IMR-90 (cell line): ENCODE measurements around the gene YBX2. TPM values are rescaled to one million over a fixed set of nuclear protein-coding genes. Genes with fewer than 3 reads are reported as not detected.

ENCODE experiments used
- ATAC-seq: fragments of 200-7000 bp; cut with Tn5 transposase; 2 replicates; pipeline ENCODE4 v1.9.1; 2020; ENCODE audit warnings: low read depth, mild to moderate bottlenecking, moderate library complexity
- BruUV-seq: library from RNA; stranded (reverse); fragments of 400-500 nt; replicated peaks from 2 replicates; lab custom pipeline; 2021; lab: Mats Ljungman, UMichigan
- CTCF ChIA-PET: fragments of 300-600 bp; formaldehyde crosslinking; extraction: SDS; loops from one replicate; lab custom pipeline; 2021; ENCODE audit warnings: antibody characterized with exemption; lab: Yijun Ruan, JAX
- POLR2A ChIA-PET: fragments of 300-600 bp; sonication (Branson Sonifier 250); formaldehyde crosslinking; loops from one replicate; lab custom pipeline; 2022; ENCODE audit warnings: antibody characterized with exemption; ENCODE audit not compliant: unreplicated experiment; lab: Charles Lee
- DNase-seq: peaks from one replicate; pipeline ENCODE4 v3.0.0; 2013
- H2AFZ ChIP-seq: replicated peaks from 2 replicates; pipeline ENCODE3; 2013; ENCODE audit warnings: low read length, mild to moderate bottlenecking; ENCODE audit not compliant: poor library complexity
- H2AK5ac ChIP-seq: 2 replicates; pipeline ENCODE4 v1.6.1; 2013; ENCODE audit warnings: low read depth, low read length, inconsistent platforms
- H2AK9ac ChIP-seq: replicated peaks from 2 replicates; pipeline ENCODE3; 2013; ENCODE audit warnings: mild to moderate bottlenecking, low read depth, low read length, moderate library complexity; ENCODE audit not compliant: poor library complexity
- H2BK120ac ChIP-seq: 2 replicates; pipeline ENCODE4 v1.6.1; 2013; ENCODE audit warnings: low read depth, low read length, inconsistent platforms
- H2BK15ac ChIP-seq: 3 replicates; pipeline ENCODE4 v1.6.1; 2013; ENCODE audit warnings: low read depth, low read length, inconsistent platforms
- H2BK20ac ChIP-seq: 2 replicates; pipeline ENCODE4 v1.6.1; 2013; ENCODE audit warnings: low read depth, mild to moderate bottlenecking, inconsistent platforms, low read length, moderate library complexity
- H2BK5ac ChIP-seq: 2 replicates; pipeline ENCODE4 v1.6.1; 2013; ENCODE audit warnings: mild to moderate bottlenecking, low read depth, low read length, inconsistent platforms; ENCODE audit not compliant: poor library complexity, severe bottlenecking
- H3K14ac ChIP-seq: replicated peaks from 2 replicates; pipeline ENCODE4 v1.6.1; 2013; ENCODE audit warnings: low read depth, low read length, inconsistent platforms
- H3K18ac ChIP-seq: 2 replicates; pipeline ENCODE4 v1.6.1; 2013; ENCODE audit warnings: low read depth, low read length, control low read depth
- H3K23ac ChIP-seq: 2 replicates; pipeline ENCODE4 v1.6.1; 2013; ENCODE audit warnings: low read depth, low read length, inconsistent platforms
- H3K27ac ChIP-seq: 2 replicates; pipeline ENCODE4 v1.5.1; 2013; ENCODE audit warnings: mild to moderate bottlenecking, control low read depth, low read length; ENCODE audit not compliant: insufficient read depth
- H3K27me3 ChIP-seq: 2 replicates; pipeline ENCODE4 v1.6.1; 2013; ENCODE audit warnings: low read length; ENCODE audit not compliant: control insufficient read depth, insufficient read depth
- H3K36me3 ChIP-seq: 2 replicates; pipeline ENCODE4 v1.6.1; 2013; ENCODE audit warnings: low read length, mixed read lengths; ENCODE audit not compliant: control insufficient read depth, insufficient read depth
- H3K4ac ChIP-seq: 2 replicates; pipeline ENCODE4 v1.6.1; 2013; ENCODE audit warnings: low read depth, low read length, inconsistent platforms
- H3K4me1 ChIP-seq: 2 replicates; pipeline ENCODE4 v1.6.1; 2013; ENCODE audit warnings: low read length, mixed read lengths; ENCODE audit not compliant: control insufficient read depth, insufficient read depth
- H3K4me2 ChIP-seq: 2 replicates; pipeline ENCODE4 v1.6.1; 2013; ENCODE audit warnings: low read depth, mild to moderate bottlenecking, control low read depth, low read length, moderate library complexity
- H3K4me3 ChIP-seq: 2 replicates; pipeline ENCODE4 v1.5.1; 2013; ENCODE audit warnings: low read depth, mild to moderate bottlenecking, control low read depth, low read length, moderate library complexity; ENCODE audit not compliant: insufficient read depth
- H3K56ac ChIP-seq: 2 replicates; pipeline ENCODE4 v1.6.1; 2013; ENCODE audit warnings: low read length, inconsistent platforms; ENCODE audit not compliant: insufficient read depth; ENCODE audit errors: extremely low read depth
- H3K79me1 ChIP-seq, 2 experiments: 2 replicates each; pipeline ENCODE4 v1.6.1; 2013; ENCODE audit warnings: low read length in 2 of 2, inconsistent platforms in 1 of 2, low read depth in 1 of 2
- H3K9ac ChIP-seq: 2 replicates; pipeline ENCODE4 v1.6.1; 2013; ENCODE audit warnings: low read depth, low read length, control low read depth
- H3K9me1 ChIP-seq: 2 replicates; pipeline ENCODE4 v1.6.1; 2013; ENCODE audit warnings: low read length, inconsistent platforms; ENCODE audit not compliant: insufficient read depth
- H3K9me3 ChIP-seq: 2 replicates; pipeline ENCODE4 v1.6.1; 2013; ENCODE audit warnings: low read length; ENCODE audit not compliant: control insufficient read depth, insufficient read depth
- H4K20me1 ChIP-seq: 2 replicates; pipeline ENCODE4 v1.6.1; 2013; ENCODE audit warnings: low read length, inconsistent platforms; ENCODE audit not compliant: insufficient read depth
- H4K5ac ChIP-seq: 2 replicates; pipeline ENCODE4 v1.6.1; 2013; ENCODE audit warnings: mild to moderate bottlenecking, low read depth, low read length, control low read depth
- H4K8ac ChIP-seq, 2 experiments: 2 replicates each; pipeline ENCODE4 v1.6.1; 2013; ENCODE audit warnings: low read depth in 2 of 2, low read length in 2 of 2, control low read depth in 1 of 2, inconsistent platforms in 1 of 2
- H4K91ac ChIP-seq: 2 replicates; pipeline ENCODE4 v1.6.1; 2013; ENCODE audit warnings: low read depth, low read length, inconsistent platforms; ENCODE audit not compliant: insufficient read depth
- BHLHE40 ChIP-seq: fragments of 150-350 bp; IDR thresholded peaks from 2 replicates; pipeline ENCODE4 v1.6.1; 2016; ENCODE audit warnings: mild to moderate bottlenecking, low read depth, low read length
- CHD1 ChIP-seq: IDR thresholded peaks from 2 replicates; pipeline ENCODE4 v1.6.1; 2012; ENCODE audit warnings: low read depth, low read length, improper control_type of control experiment
- CTCF ChIP-seq: conservative IDR thresholded peaks from 2 replicates; pipeline ENCODE4 v1.5.1; 2012; ENCODE audit warnings: mild to moderate bottlenecking, low read depth, low read length, improper control_type of control experiment
- ELK1 ChIP-seq: fragments of 150-350 bp; IDR thresholded peaks from 2 replicates; pipeline ENCODE4 v1.6.1; 2016; ENCODE audit warnings: low read depth, mild to moderate bottlenecking, low read length, moderate library complexity, borderline replicate concordance
- FOS ChIP-seq: fragments of 150-350 bp; IDR thresholded peaks from 2 replicates; pipeline ENCODE4 v1.6.1; 2016; ENCODE audit warnings: low read depth, low read length
- NFE2L2 ChIP-seq: fragments of 150-350 bp; IDR thresholded peaks from 2 replicates; pipeline ENCODE4 v1.6.1; 2016; ENCODE audit warnings: low read depth, mild to moderate bottlenecking, low read length
- POLR2A ChIP-seq: IDR thresholded peaks from 2 replicates; pipeline ENCODE4 v1.6.1; 2012; ENCODE audit warnings: mild to moderate bottlenecking, low read depth, low read length
- RCOR1 ChIP-seq: IDR thresholded peaks from 2 replicates; pipeline ENCODE4 v1.6.1; 2012; ENCODE audit warnings: mild to moderate bottlenecking, low read length, improper control_type of control experiment; ENCODE audit not compliant: insufficient replicate concordance
- RFX5 ChIP-seq: IDR thresholded peaks from 2 replicates; pipeline ENCODE4 v1.8.0; 2012; ENCODE audit warnings: low read depth, mild to moderate bottlenecking, low read length, moderate library complexity
- USF2 ChIP-seq: fragments of 150-350 bp; IDR thresholded peaks from 2 replicates; pipeline ENCODE4 v1.6.1; 2017; ENCODE audit warnings: mild to moderate bottlenecking, antibody characterized with exemption, low read length, low read depth
- WGBS, 2 experiments: methylation state at CpG; one replicate each; pipeline versions ENCODE4 v1.1.5 to v1.1.7; 2013; ENCODE audit warnings: missing lambda C conversion rate in 2 of 2; ENCODE audit not compliant: insufficient read length in 1 of 2; ENCODE audit errors: extremely low coverage in 2 of 2; 5-methylcytosine and 5-hydroxymethylcytosine counted together
- dilution Hi-C: fragments of 300-500 bp; cut with HindIII; formaldehyde crosslinking; loops from one replicate; pipeline ENCODE4 v1.14.3; 2018; ENCODE audit warnings: low sequenced_read_pairs; ENCODE audit not compliant: unreplicated experiment
- in situ Hi-C: fragments of 300-500 bp; cut with MboI; formaldehyde crosslinking; loops from 3 replicates; pipeline ENCODE4 v1.14.3; 2019; ENCODE audit warnings: low sequenced_read_pairs, inconsistent platforms, mixed read lengths
- intact Hi-C: fragments of 100-400 bp; cut with micrococcal nuclease; formaldehyde crosslinking; loops from 2 replicates; pipeline ENCODE4 v1.10.0; 2022
- polyA plus RNA-seq, 3 experiments: library from polyadenylated mRNA; depleted of rRNA; stranded (reverse); fragments of >200 nt; gene quantifications; 2 replicates each; pipeline ENCODE4 v1.2.3, GENCODE V29; 2012; ENCODE audit warnings: low replicate concordance in 1 of 3
- total RNA-seq: library from RNA; depleted of rRNA; stranded (reverse); fragments of >200 nt; gene quantifications from 2 replicates; pipeline ENCODE4 v1.2.3, GENCODE V29; 2012

The YBX2 gene
- total and polyA plus RNA-seq, 2 of the 4 experiments (the other 2 are of a cell fraction) = 0.17 TPM; not detected in 1

- no peak for TF ChIP-seq CTCF
- no peak for TF ChIP-seq RFX5
- no peak for TF ChIP-seq USF2
- TF ChIP-seq CHD1 = no peak
- no peak for TF ChIP-seq FOS
- no peak for TF ChIP-seq NFE2L2
- TF ChIP-seq BHLHE40 = no peak
- no peak for TF ChIP-seq ELK1
- no peak for TF ChIP-seq POLR2A
- no peak for TF ChIP-seq RCOR1
- no peak for ATAC-seq
- dilution Hi-C loops (no loop called here), in situ Hi-C loops (no loop called here), intact Hi-C loops (no loop called here)
- Histone ChIP-seq H3K4ac (no peak overlapping the region), H3K27ac (no peak overlapping the region), H3K9me3 (no peaks in the 10 kb centered on the region), H3K27me3 (peaks cover 13% of the 10 kb centered on the region; the same call in 1 of the 2 replicates), H3K18ac (no peak overlapping the region), H2AFZ (peak overlapping the region; percentile 23), H3K9me1 (peaks cover 10% of the 10 kb centered on the region), H3K4me1 (peaks cover 8% of the 10 kb centered on the region), H4K8ac (no peak overlapping the region), H2BK120ac (no peak overlapping the region), H2BK5ac (no peak overlapping the region), H2BK15ac (no peak overlapping the region), H3K4me2 (no peak overlapping the region), H3K36me3 (peaks cover 27% of the 10 kb centered on the region), H3K23ac (no peak overlapping the region), H4K20me1 (no peaks in the 10 kb centered on the region), H2AK5ac (no peak overlapping the region), H3K79me1 (peaks cover 0 to 6% of the 10 kb centered on the region in 2 experiments; a peak in 1 of 4 replicates), H3K56ac (no peak overlapping the region), H4K5ac (no peak overlapping the region), H3K9ac (no peak overlapping the region), H2AK9ac (peak overlapping the region; percentile 71), H3K14ac (no peak overlapping the region), H4K91ac (no peak overlapping the region), H2BK20ac (no peak overlapping the region), H3K4me3 (no peak overlapping the region)
- CTCF ChIA-PET = no interaction called here
- no CpG with 5 or more reads among the region's 4 CpGs for WGBS, 2 experiments
- no peak for DNase-seq
- POLR2A ChIA-PET = no interaction called here
- BruUV-seq = no TSS peak
Observed at GRCh38 chr17:7260151-7260550, 34.3 kb downstream of the YBX2 start.
